ENCODE results near the gene PLCL1.
"Not testable (repeated sequence)": the region's sequence is repeated elsewhere in the genome, so short reads cannot be mapped to it uniquely, and the experiment has no call there.

PLCL1 gene

GRCh38 chr2:197822333-197822732, 17.9 kb downstream of the PLCL1 start:
- no peak for DNase-seq (ENCODE audit: low read depth)
- H3K4me3 ChIP-seq (ENCODE audit: low read length): no peak overlapping the region
- no peak for TF ChIP-seq CTCF (IDR thresholded peaks at IDR 0.05; ENCODE audit: insufficient read depth, low read depth, low read length, missing control alignments)

GRCh38 chr2:197827618-197828017, 23.2 kb downstream of the PLCL1 start:
- no peak for DNase-seq (ENCODE audit: low read depth)
- TF ChIP-seq CTCF (IDR thresholded peaks at IDR 0.05; ENCODE audit: insufficient read depth, low read depth, low read length, missing control alignments): no peak
- H3K4me3 ChIP-seq (ENCODE audit: low read length): no peak overlapping the region

GRCh38 chr2:197828464-197829135, 24.2 kb downstream of the PLCL1 start:
- TF ChIP-seq CTCF (IDR thresholded peaks at IDR 0.05; ENCODE audit: insufficient read depth, low read depth, low read length, missing control alignments): no peak
- DNase-seq (ENCODE audit: low read depth): peak; percentile 13
- no peak overlapping the region for H3K4me3 ChIP-seq (ENCODE audit: low read length)

GRCh38 chr2:197834771-197835170, 30.4 kb downstream of the PLCL1 start:
- not testable (repeated sequence) for H3K4me3 ChIP-seq (ENCODE audit: low read length); DNase-seq (ENCODE audit: low read depth)

GRCh38 chr2:197835293-197835692, 30.9 kb downstream of the PLCL1 start:
- no peak for TF ChIP-seq CTCF (IDR thresholded peaks at IDR 0.05; ENCODE audit: insufficient read depth, low read depth, low read length, missing control alignments)
- DNase-seq (ENCODE audit: low read depth): no peak
- no peak overlapping the region for H3K4me3 ChIP-seq (ENCODE audit: low read length)

- H3K4me3 ChIP-seq (ENCODE audit: low read length): no peak overlapping the region
- TF ChIP-seq CTCF (IDR thresholded peaks at IDR 0.05; ENCODE audit: insufficient read depth, low read depth, low read length, missing control alignments): no peak
- DNase-seq (ENCODE audit: low read depth): no peak
These were observed 33.6 kb downstream of the PLCL1 start for GRCh38 chr2:197838036-197838435.

GRCh38 chr2:197838579-197838978, 34.2 kb downstream of the PLCL1 start:
- no peak overlapping the region for H3K4me3 ChIP-seq (ENCODE audit: low read length)
- no peak for DNase-seq (ENCODE audit: low read depth)
- TF ChIP-seq CTCF (IDR thresholded peaks at IDR 0.05; ENCODE audit: insufficient read depth, low read depth, low read length, missing control alignments): no peak

Data from epithelial cell of esophagus (primary cell).